Dermis microvascular lymphatic vessel endothelial cell (primary cell): Measurements from ENCODE around the gene HOXD11. TPM values are rescaled to one million over a fixed set of nuclear protein-coding genes. Genes with fewer than 3 reads are reported as not detected.
A peak's percentile ranks its signal among the peaks of the same experiment; 100 is the strongest.

ENCODE experiments used
- DNase-seq, 2 donors: peaks; one replicate each; pipeline versions ENCODE4 v3.0.0 to v3.0.0-alpha.2; 2010; ENCODE audit warnings: low read depth in 2 of 2
- total RNA-seq: library from RNA; depleted of rRNA; stranded (reverse); fragments of >200 nt; gene quantifications from 2 replicates; pipeline ENCODE4 v1.2.1, GENCODE V29; 2014

Gene HOXD11
- total RNA-seq = not detected in 2 replicates

DNA sequence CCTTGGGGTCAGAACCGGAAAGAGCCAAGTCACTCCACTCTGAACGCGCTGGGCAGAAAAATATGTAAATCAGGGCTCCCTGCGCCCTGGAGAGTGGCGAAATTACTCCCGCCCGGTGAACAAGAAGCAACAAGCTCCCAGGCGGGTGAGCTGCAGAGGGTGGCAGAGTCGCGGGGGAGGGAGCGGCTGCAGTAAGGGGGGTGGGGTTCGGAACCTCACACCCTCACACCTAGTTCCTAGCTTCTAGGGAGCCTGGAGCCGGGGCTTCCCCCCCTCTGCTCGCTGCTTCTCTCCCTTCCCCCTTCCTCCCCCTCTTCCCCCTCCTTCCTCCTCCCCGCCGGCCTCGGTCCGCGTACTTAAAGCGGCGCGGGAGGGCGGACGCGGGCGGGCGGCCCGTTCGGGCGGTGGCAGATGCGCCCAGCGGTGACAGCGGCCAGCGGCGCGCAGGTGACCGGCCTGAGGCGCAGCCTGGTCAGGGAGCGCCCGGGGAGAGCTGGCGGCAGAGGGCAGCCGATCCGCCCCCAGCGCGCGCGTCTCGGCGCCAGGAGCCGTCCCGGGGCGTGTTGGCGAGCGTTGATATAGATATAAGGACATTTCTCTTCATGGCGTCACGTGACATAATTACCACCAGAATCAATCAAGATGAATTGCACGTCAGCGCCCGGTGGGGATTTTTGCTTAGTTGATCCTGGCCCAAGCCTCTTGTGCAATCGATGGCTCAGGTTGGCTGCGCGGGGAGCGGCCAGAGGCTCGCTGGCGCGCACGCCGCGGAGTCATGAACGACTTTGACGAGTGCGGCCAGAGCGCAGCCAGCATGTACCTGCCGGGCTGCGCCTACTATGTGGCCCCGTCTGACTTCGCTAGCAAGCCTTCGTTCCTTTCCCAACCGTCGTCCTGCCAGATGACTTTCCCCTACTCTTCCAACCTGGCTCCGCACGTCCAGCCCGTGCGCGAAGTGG is at the start of gene HOXD11:
Gene HOXD11 (plus strand): TSS at position 700 of the 959 bp plus-strand sequence. CDS start 76 bp downstream, at position 776.
- peak in 1 of 2 donors; percentile 56 for DNase-seq

DNA sequence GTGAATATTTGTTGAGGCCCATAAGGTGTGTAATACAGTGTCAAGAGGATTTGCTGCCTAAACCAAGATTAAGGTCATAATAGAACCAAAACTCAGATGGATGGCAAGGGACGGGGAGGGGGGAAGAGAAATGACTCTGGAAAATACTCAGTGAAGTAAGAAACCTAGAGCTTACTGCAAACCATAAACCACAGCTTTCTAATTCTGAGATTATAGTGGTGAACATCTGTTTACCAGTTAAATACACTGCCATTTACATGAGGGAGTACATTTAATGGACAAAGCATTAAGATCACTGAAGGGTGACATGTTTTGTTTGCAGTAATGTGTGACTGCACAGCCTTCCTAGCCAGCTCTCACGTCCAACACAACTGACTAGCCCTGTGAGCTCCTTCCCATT is 43.1 kb upstream of the HOXD11 start:
- no peak for DNase-seq

DNA sequence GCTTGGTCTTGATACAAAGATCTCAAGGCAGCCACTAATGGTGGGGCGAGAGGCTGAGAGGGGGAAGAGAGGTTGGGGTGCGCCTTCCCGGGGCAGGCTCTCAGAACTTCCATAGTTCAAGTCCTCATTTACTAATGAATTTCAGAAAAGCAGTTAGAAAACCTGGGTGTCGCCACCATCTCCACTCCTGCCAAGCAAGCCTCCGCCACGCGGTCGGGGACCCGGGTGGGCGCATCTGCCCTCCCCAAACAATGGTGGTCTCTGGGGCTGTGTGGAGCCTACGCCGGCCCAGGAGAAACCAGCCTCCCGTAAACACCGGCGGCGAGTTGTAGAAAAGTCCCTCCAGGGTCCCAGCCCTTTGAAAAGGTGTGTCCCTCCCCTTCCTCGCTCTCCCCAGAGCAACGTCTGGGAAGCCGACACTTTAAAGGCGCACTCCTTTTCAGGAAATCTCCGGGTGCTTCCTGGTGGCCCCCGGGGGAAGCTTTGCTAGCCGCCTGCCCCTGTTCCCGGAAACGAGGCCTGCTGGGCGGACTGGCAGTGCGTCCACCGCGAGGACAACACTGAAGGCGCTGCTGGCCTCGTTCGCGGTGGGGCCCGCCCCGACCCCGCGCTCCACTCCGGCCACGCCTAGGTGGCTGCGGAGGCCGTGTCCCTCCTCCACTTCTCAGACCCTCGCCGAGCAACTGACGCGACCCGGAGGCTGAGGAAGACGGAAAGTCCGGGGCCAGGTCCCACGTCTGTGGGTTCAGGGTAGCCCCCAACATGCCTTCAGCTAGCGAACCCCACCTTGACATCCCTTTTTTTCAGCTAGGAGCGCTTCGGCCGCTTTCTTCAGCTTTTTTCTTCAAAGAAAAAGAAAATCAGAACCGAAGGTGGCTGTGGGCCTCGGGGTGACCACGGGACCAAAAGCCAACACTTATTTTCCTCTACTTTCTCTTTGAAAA is 40.2 kb upstream of the HOXD11 start:
- DNase-seq = no peak

DNA sequence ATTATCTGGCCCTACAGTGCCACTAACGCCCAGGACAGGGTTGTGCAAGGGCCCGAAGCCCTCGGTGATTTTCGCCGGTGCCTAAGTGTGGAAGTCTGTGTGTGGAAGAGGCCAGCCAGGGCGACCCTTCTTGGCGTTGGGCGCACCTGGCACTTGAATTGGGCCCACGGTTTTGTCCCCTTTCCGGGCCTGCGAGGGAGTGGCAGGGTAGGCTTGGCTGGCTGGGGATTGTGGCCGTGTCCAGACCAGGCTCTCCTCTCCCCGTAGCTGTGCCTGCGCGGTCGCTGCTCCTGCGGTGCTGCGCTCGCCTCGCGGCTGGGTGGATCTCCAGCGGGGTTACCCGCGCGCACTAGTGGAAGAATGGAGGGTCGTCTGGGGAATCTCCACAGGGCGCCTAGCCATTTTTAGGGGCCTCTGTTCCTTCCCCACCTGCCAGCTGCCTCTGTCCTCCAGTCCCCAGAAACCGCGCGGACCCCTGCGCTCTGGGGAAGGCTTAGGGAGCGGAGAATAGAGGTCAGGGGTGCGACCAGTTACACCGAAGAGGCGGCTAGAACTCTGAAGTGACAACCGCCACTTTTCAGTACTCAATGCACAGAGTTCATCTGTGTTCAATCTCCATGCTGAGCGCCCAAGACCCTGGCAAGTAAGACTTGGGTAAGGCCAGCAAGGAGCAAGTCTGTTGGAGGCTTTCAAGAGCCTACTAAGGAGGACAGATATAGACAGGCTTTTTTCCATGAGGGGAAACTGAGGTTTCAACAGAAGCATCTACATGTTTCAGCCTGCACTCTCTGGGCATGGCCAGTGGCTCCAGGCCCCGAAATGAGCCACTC is 39.3 kb upstream of the HOXD11 start:
- no peak for DNase-seq

DNA sequence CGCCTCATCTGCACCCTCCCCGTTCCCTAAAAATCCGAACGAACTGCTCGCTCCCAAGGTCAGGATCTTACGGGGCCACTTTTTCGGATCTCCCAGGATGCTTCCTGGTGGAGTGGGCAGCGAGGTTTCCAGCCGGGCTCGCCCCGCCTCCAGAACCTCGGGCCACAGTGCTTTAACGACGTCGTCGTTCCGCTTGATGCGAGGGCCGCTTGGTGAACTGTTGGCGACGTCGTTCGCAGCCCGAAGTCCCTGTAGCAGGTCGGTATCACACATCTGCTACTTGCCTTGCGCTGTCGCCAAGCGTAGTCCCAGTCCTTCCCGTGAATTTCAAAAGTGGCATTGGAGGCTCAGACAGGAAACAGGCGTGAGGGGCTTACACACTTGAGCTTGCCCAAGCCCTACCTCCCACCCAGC is 38.7 kb upstream of the HOXD11 start:
- no peak for DNase-seq

DNA sequence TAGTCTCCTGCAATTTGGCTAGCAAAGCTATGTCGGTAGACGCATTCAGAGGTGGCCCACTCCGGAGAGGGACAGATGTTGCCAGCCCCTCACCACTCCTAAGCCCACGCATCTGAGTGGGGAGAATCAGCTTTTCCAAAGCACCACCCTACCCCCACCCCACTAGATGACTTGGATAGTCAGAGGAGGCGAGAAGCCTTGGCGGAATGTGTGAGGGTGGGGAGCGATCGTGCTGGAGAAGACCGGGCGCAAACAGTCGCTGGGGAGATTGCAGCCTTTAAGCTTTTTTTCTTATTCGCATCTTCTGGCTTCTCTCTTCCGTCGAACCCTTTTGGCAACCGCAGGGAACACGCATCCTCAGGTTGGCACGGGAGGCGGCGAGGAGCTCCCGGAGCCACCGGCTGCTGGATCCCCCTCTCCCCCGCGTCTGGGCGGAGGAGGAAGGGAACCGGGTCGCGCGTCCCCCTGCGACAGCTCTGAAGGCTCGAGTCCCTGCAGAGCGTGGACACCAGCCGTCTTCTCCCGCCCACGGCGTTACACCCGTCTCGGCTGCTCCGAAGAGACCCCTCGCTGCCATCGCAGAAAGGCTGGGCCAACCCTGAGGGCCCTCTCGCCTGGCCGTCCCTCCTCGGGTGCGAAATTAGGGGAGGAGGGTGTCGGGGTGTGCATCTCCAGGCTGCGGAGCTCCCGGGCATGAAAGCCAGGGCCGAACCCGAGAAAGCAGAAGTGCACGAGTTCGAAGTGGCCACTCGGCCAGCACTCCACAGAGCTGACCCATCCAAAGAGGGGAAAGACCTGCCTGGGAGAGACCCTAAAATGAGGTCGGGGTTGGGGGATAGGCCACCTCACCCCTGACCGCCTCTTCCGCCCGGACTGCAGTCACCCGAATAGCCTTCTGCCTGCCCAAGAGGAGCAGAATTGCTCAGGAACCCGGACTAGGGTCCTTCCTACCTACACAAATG is 35.5 kb upstream of the HOXD11 start:
- DNase-seq = no peak

DNA sequence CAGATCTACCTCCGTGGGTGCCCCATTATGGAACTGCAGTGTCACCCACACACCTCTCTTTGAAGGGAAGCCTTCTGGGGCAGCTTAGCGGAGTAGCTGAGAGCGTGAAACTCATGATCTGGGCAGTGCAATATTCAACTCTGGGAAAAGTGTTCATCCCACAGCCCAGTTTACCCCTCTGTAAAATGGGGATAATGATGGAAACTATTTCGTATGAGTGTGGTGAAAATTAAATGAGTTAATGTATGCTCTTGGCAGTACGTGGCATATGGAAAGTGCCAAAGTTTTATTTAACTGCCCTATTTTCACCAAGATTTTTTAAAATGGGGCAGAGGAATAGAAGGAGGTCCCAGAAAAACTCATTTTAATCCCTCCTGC is 34.8 kb upstream of the HOXD11 start:
- DNase-seq = no peak

DNA sequence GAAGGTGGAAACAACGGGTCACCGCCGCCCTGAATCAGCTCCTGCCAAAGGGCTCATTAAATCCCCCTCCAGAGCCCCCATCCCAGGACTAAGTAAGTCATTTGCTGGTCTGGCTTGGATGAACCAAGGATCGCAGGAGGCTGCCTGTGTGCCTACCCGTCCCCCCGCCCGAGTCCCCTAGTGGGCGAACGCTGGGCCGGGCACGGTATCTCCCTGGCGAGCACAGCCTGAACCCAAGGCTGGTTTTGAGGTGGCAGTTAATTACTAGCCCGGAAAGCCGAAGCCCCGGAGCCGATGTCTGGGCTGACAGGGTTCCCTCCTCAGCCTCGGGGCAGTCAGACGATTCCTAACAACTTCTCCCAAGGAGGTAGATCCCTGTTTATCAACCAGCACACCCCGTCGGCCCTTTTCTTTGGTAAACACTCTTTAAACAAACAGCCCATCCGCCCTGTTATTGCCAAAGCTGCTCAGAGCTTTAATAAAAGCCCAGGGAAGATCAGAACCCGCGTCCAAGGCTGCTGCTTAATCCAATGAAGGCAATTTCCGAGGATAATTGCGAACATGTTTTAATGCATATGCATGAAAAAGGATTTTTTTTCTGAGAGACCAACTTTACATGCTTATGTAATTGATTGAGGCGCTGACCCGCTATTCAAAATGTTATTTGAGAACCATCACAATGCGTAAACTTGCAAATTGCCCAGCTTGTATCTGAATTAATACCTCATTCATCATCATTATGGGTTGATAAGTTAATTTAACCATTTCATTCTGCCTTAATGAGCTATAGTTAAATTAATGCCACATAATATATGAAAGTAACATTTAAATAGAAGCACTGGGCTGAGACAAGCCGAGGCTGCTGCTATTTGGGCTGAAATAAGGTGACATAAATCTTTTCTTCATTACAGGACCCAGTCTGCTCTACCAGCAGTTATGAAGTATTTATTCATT is 33.9 kb upstream of the HOXD11 start:
- no peak for DNase-seq

DNA sequence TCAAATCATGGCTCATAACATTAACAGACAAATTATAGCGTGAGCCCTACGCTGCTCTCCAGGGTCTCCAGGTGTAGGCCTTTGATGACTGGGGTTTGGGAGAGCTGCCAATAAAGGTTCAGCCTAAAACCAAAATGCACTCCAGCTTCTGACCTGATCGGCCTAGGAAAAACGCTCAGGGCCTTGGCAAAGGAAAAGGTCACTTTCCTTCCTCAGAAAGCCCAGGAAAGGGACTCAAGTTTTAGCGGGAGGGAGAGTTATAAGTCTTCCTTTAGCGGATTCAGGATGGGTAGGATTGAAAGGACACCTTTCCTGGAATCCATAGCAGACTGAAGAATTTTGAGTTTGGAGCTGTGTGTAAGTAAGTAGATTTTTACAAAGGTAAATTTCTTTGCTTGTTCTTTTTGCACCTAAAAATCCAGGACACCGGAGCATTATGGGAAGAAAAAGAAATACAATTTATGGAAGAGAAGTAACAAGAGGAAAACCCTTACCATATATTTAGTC is 32.1 kb upstream of the HOXD11 start:
- no peak for DNase-seq

DNA sequence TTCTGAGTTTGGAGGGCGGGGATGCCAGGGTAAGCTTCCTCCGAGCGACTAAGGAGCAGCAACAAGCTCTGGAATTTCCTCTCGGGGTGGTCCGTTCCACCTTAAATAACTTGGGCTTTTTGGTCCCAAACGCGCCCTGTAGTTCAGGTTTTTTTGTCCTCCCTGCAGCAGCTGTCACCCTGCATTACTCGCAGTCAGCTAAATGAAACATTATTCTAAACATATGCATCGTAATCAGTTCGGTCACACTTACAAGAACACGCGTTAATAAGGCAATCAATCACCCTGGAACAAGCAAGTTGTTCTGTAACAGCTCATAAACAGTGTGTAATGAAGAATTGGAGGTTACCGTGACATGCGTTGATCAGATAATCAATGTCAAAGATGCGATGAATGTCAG is 31.6 kb upstream of the HOXD11 start:
- no peak for DNase-seq

DNA sequence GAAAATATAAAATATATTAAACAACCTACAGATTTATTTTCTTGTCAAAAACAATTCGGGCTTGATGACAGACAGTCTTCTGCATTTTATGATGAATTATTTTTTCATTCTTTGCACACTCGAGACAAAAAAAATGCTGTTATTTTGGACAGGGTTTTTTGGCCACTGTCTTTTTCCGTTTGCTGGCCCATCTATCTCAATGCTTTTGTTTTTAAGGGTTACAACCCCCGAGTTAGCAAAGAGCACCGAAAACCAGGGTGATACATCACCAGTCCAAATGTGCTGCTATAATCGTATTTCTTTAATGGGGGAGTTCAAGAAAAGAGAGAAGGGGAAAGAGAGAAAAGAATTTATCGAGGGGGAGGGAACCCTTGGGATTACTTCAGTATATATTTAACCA is 31.0 kb upstream of the HOXD11 start:
- no peak for DNase-seq

DNA sequence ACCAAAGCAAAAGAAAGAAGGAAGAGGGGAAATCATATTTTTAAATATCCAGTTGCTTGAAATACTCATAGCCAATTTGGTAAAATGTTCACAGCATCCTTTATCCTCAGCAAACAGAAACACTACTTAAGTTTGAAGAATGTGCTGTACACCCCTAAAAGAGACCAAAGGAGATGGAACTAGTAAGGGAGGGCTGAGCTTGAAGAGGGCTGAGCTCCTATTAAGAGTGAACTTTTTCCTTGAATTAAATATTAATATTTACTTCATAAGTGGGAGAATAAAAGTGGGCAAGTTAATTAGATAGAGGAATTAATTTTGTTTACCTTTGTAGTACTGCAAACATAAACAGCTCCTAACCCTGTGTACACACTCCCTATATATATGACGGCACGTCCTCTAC is 30.3 kb upstream of the HOXD11 start:
- DNase-seq = no peak

DNA sequence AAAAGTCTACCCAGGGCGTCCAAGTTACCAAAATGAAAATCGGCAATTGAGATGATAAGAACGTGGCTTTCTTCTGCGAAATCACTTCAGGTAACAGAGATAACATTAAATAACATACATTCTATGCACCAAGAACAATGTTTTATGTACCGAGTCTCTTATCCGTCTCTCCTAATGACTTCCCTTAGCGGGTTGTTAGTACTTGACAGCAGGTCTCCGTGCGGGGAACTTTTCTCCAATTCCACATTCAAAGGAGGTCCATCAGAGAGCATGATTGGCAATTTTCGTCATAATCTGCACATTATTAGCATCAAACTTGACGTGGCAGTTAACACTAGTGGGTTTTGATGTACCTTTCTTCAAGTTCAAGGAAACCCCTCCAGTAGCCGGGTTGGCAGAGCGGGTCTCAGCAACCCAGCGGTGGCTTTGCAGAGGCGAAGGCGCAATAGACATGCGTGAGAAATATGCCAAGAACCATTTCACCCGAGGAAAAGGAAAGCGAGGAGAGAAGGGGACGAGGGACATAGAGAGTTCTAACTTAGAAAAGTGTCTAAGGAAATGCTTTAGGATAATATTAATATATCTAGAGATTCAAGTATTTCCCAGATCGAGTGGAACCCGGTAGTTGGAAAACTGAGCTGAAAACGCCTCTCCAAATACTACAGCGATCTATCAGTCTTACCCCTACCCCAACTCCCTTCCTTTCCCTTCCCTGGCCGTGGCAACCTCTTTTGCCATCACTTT is 28.4 kb upstream of the HOXD11 start:
- DNase-seq = no peak

DNA sequence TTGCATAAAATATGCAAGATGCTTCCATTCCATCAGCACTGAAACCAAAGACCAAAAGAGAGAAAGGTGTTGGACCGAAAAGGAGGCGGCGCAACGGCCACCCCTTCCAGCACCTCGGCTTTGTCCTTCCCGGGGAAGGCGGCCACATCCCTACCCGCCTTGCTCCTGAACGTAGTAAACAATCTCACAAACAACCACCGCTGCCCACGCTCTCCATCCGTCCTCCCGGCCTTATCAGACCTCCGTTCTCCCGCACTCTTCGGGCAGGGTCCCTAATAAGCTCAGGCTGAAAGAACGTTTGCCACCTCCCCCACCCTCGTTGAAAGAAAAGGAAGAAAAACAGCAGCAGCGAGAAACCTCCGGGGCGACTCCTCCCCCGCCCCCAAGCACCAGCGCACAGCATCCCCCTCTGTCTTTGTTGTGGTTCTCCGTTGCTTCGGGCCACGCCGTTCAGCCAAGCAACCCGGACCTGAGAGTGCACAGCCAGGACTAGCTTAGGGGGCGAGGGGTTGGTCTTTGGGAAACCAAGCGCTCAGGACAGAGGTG is 27.7 kb upstream of the HOXD11 start:
- no peak for DNase-seq

DNA sequence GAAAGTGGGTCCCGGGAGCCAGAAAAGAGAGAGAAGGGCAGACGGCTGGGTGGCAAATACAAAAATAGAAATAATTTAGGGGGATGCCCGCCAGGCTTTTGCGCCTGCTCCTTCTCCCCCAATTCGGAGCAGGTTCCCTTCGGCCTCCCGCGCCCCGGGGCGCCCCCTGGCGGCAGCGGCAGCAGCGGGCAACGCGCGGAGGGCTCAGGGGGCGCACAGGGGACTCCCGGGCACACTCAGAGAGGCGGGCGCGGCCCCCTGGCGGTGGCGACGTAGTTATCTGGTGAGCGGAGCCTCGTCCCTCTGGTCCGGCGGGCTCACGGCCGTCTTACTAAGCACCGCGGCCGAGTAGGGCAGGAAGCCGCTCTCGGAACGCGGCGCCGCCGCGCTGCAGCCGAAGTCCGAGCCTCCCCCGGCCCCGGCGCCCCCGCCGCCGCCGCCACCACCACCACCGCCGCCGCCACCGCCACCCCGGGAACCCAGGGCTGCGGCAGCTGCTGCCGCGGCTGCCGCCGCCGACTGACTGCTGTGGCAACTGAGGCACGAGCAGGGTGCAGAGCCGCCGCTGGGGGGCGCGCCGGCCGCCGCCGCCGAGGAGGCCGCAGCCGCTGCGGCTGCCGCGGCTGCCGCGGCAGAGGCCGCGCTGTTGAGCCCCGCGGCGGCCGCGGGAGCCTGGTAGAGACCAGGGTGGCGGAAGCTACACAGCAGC is 27.1 kb upstream of the HOXD11 start:
- DNase-seq = peak in 1 of 2 donors; percentile 63

DNA sequence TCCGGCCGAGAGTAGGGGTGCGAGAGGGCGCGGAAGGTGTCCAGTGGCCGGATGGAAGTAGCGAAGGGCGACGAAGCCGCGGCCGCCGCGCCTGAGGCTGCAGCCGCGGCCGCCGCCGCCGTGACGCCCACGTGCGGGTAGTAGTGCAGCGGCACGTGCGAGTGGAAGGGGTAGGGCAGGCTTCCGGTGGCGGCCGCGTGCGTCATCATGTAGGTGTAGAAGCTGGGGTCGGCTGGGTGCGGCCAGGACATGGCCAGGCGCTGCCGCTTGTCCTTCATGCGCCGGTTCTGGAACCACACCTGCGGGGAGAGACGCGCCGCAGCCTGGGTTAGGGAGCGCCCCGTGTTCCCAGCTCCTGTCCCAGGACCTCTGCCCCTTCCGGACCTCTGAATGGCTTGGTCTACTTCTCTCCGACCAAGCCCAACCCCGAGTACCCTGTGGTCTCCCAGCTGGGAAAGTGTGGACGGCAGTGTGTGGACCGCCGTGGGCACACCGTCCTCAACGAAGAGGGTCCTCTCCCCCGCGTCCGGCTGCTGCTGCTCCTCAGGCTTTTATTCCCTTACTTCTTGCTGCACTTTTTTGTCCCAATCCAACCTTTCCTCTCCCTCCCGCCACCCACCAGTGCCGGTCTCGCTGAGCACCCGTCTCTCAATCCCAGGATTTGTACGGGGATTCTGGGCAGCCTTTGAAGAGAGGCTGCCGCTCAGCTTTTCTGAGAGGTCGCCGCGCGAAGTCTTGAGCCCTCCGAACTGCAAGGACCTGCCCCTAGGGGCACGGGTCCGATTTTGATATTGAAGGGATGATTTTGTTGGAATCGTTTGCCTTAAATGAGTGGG is 26.3 kb upstream of the HOXD11 start:
- no peak for DNase-seq
